ENCODE results near the gene MSLN.
"Not testable (repeated sequence)": the region's sequence is repeated elsewhere in the genome, so short reads cannot be mapped to it uniquely, and the experiment has no call there.

Gene MSLN

DNA sequence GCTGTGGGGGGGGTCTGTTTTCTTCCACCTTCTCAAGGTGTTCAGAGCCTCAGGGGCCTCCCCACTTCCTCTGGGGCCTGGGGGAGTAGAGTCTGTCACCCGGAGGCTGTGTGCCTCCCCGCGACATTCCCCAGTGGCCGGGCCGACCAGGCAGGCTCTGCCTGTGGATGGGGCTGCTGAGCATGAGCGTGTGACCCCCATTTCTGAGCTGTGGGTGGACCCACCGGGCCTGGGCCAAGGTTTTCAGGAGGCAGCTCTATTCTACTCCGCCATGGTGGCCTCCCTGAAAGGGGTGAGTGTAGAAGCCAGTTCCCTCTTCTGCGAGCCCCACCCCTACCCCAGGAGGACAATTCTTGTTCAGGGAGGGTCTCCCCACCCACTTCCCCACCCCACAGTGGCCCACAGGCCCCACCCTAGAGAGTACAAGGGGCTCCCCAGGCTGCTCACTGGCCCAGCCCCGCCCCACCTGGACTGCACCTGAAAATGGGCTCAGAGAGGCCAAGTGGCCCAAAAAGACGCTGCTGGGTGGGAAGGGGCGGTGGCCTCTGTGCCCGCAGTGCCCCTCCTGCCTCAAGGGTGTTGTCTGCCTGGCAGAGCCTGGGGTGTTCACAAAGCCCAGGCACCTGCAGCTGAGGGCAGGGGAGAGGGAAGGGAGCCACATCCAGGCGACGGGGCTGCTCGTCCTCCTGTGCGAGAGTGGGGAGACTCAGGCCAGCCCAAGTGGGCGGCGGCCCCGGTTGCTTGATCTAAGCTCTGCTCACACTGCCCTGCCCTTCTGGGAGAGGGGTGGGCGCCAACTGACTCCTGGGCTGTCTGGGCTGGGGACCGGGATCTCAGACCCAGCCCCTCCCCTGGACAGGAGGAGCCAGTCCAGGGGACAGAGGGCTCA, 1.3 kb downstream of the MSLN start:
- DNase-seq: no peak

DNA sequence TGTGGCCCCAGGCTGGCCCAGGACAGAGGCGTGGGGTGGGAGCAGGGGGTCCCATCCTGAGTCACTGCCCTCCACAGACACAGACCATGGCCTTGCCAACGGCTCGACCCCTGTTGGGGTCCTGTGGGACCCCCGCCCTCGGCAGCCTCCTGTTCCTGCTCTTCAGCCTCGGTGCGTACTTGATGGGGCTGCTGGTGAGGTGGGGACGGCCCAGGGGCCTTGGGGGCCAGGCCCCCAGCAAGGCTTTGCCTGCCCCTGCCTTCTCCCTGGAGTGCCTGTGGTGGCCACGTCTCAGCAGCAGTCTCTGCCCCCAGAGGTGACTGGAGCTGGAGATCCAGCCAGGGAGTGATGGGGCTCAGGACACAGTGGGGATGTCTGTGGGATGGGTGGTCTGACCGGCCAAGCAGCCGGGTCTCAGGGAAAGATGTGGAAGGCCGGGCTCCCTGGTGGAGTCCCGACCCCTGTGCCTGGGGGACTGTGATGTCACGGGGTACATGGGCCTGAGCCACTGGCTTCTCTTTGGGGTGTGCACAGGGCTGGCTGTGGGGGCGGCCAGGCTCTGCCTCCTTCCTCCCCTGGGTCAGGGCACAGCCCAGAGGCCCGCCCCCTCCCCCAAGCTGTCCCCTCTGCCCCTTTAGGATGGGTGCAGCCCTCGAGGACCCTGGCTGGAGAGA, 2.2 kb downstream of the MSLN start:
- DNase-seq: no peak

GRCh38 chr16:763369-764183, 3.0 kb downstream of the MSLN start:
- no peak for DNase-seq

DNA sequence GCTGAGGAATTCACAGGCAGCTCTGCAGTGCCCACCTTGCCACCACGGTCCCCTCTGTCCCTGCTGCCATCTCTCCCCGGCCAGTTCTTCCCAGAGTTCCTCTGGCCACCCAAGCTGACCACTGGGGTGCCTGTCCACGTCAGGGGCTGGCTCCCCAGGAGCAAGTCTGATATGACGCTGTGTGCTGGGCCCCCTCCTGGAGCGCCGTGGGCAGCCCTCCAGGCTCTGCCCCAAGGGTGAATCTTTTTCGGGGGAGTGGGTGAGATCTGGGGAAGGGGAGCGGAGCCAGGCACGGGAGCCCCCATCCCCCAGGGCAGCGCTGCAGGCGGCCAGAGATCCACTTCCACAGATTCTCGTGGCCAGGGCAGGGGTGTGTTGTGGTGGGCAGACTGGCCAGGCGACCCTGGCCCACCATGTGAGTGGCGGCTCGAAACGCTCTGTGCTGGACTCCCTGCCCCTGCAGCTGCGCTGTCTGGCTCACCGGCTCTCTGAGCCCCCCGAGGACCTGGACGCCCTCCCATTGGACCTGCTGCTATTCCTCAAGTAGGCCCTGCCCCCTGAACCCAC, 3.7 kb downstream of the MSLN start:
- DNase-seq: no peak

DNA sequence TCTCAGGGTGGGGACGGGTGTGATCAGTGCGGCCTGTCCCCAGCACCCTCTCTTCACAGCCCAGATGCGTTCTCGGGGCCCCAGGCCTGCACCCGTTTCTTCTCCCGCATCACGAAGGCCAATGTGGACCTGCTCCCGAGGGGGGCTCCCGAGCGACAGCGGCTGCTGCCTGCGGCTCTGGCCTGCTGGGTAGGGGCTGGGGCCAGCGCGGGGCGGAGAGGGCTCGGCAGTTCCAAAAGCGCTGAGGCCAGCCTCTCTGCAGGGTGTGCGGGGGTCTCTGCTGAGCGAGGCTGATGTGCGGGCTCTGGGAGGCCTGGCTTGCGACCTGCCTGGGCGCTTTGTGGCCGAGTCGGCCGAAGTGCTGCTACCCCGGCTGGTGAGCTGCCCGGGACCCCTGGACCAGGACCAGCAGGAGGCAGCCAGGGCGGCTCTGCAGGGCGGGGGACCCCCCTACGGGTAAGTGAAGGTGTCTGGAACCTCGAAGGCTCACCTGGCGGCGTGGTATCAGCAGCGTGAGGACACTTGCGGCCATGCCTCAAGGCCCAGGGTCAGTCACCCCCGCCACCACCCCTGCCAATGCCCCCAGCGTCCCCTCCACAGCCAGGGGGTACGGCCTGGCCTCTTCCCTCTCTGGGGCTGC, 4.4 kb downstream of the MSLN start:
- no peak for DNase-seq

DNA sequence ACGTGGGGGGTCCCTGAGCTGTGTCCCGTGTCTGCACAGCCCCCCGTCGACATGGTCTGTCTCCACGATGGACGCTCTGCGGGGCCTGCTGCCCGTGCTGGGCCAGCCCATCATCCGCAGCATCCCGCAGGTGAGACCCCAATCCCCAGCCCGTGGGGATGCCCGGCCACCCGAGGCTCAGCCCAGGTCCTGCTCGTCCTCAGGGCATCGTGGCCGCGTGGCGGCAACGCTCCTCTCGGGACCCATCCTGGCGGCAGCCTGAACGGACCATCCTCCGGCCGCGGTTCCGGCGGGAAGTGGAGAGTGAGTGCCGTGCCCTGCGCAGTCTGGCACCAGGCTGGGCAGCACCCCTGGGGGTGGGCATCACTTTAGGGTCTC, 4.9 kb downstream of the MSLN start:
- no peak for DNase-seq

DNA sequence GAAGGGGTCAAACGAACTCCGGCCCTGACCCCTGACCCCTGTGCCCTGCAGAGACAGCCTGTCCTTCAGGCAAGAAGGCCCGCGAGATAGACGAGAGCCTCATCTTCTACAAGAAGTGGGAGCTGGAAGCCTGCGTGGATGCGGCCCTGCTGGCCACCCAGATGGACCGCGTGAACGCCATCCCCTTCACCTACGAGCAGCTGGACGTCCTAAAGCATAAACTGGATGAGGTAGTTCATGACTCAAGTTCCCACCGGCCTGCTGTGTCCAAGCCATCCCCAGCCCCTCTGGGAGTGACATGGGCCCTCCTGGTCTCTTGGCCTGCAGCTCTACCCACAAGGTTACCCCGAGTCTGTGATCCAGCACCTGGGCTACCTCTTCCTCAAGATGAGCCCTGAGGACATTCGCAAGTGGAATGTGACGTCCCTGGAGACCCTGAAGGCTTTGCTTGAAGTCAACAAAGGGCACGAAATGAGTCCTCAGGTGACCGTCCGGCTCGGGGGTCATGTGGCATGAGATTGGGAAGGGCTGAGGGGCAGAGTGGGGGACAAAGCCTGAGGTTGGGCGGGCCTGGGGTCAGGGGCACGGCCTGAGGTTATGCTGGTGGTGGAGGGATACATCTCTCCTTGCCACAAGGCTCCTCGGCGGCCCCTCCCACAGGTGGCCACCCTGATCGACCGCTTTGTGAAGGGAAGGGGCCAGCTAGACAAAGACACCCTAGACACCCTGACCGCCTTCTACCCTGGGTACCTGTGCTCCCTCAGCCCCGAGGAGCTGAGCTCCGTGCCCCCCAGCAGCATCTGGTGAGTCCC, 5.7 kb downstream of the MSLN start:
- no peak for DNase-seq

GRCh38 chr16:766820-767640, 6.5 kb downstream of the MSLN start:
- no peak for DNase-seq

DNA sequence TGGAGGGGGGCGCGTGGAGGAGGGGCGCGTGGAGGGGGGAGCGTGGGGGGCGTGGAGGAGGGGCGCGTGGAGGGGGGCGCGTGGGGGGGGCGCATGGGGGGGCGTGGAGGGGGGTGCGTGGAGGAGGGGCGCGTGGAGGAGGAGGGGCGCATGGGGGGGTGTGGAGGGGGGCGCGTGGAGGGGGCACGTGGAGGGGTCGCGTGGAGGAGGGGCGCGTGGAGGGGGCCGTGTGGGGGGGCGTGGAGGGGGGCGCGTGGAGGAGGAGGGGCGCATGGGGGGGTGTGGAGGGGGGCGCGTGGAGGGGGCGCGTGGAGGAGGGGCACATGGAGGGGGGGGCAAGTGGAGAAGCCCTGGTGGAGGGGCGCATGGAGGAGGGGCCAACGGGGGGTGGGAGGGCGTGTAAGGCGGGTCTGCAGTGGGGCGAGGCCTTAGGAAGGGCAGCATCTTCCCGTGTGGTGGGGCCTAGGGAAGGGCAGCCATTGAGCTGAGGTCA, 7.3 kb downstream of the MSLN start:
- no peak for DNase-seq

DNA sequence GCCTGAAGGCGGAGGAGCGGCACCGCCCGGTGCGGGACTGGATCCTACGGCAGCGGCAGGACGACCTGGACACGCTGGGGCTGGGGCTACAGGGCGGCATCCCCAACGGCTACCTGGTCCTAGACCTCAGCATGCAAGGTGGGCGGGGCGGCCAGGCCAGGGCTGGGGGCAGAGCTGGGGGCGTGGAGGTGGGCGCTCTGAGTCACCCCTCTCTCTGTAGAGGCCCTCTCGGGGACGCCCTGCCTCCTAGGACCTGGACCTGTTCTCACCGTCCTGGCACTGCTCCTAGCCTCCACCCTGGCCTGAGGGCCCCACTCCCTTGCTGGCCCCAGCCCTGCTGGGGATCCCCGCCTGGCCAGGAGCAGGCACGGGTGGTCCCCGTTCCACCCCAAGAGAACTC, 7.9 kb downstream of the MSLN start:
- DNase-seq: no peak

GRCh38 chr16:769184-769784, 8.8 kb downstream of the MSLN start:
- no peak for DNase-seq

GRCh38 chr16:769934-770333, 9.4 kb downstream of the MSLN start:
- no peak for DNase-seq

GRCh38 chr16:770411-770810, 9.9 kb downstream of the MSLN start:
- DNase-seq: no peak

DNA sequence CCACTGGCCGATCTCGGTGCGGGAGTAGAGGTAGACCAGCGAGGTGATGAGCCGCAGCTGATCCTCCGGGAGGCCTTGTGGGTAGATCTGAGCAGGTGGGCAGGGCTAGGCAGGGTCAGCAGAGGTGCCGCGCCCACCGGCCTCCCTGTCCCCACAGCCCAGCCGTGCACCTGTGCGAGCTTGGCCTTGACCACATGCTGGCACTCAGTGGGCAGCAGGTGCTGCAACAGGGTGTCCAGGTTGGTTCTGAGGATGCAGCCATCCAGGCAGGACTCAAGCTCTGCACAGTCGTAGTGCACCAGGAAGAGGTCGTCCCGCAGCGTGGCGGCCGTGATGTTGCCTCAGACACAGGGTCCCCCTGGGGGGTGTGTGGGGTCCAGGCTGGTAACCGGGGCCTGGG, 12.4 kb downstream of the MSLN start:
- DNase-seq: no peak

GRCh38 chr16:774086-775001, 13.8 kb downstream of the MSLN start:
- no peak for DNase-seq

- DNase-seq: no peak
These were observed 14.8 kb downstream of the MSLN start for GRCh38 chr16:775236-775796.

- DNase-seq: not testable (repeated sequence)
These were observed 15.8 kb downstream of the MSLN start for GRCh38 chr16:776298-776697.

DNA sequence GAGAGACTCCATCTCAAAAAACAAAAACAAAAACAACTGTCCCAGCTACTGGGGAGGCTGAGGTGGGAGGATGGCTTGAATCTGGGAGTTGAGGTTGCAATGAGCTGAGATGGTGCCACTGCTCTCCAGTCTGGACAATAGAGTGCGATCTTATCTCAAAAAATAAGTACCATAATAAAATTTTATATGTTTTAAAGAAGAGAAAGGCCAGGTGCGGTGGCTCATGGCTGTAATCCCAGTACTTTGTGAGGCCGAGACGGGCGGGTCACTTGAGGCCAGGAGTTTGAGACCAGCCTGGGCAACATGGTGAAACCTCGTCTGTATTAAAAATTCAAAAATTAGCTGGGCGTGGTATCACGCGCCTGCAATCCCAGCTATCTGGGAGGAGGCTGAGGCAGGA, 16.3 kb downstream of the MSLN start:
- no peak for DNase-seq

DNA sequence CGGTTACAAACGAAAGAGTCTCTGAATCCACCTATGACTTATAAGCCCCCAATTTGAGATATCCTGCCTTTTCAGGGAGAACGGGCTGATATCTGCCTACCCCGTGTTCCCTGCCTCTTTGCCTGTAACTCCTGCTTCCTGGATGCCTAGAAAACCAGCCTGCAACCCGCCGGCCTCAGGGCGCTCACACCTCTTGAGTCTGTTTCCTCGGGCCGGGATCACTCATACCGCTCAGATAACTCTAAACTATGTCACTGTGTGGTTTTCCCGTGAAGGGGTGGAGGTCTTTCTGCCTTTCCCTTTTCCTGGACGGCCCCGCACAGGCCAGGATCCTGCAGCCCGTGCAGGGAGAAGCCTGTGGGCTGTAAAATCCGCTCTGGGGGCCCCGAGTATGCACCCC, 17.3 kb downstream of the MSLN start:
- DNase-seq: no peak
